GM21526 (cell line): ENCODE measurements around the gene FREY1.

ENCODE experiments used
- ATAC-seq: cut with Tn5 transposase; IDR thresholded peaks from one replicate; pipeline ENCODE4 v1.9.1; 2021; ENCODE audit warnings: moderate library complexity; ENCODE audit not compliant: unreplicated experiment, low FRiP score

The FREY1 gene

DNA sequence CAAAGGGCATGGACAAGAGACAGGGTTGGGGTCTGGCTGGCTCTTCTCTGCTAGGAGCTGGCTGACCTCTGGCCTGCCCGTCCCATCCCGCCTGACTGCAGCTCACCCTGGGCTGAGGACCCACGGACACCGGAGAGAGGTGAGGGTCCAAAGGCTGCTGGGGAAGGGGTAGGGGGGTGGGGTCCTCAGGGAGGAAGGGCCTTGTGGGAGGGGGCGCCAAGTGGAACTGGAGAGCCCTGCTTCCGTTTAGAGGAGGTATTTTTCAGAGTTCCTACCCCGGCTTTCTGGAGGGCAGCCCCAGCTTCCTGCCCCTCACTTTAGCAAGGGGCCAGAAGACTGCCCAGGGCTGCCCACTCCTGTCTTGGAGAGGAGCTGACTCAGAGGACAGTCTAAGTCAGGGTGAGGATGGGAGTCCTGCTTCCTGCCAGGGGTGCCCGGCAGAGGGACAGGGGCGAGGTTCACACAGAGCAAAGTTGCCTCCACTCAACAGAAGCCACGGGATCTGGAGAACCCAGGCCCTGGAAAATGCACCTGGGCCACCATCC is 22.5 kb upstream of the FREY1 start:
- peak; percentile 4 for ATAC-seq

DNA sequence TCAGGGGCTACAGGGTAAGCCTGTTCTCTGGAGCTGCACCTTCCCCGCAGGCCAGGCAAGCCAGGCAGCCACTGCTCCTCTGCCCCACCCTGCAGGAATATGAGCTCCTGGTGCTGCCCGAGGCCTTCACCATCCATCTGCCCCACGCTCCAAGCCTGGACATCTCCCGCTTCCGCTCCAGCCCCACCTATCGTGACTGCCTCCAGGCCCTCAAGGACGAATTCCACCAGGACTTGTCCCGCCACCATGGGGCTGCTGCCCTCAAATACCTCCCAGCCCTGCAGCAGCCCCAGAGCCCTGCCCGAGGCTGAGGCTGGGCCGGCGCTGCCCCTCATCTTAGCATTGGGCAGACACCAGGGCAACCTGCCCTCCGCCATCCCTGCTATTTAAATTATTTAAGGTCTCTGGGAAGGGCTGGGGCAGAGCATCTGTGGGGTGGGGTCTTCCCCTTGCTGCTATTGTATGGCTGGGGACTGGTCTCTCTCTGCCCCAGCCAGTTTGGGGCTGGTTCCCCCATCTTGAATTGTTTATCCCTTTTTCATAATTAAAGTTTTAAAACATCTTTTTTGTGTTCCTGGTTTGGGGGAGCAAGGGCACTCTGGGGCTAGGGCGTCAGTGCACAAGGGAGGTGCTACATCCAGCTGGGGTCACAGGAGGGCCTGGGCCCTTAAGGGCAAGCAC is 21.6 kb upstream of the FREY1 start:
- no peak for ATAC-seq

DNA sequence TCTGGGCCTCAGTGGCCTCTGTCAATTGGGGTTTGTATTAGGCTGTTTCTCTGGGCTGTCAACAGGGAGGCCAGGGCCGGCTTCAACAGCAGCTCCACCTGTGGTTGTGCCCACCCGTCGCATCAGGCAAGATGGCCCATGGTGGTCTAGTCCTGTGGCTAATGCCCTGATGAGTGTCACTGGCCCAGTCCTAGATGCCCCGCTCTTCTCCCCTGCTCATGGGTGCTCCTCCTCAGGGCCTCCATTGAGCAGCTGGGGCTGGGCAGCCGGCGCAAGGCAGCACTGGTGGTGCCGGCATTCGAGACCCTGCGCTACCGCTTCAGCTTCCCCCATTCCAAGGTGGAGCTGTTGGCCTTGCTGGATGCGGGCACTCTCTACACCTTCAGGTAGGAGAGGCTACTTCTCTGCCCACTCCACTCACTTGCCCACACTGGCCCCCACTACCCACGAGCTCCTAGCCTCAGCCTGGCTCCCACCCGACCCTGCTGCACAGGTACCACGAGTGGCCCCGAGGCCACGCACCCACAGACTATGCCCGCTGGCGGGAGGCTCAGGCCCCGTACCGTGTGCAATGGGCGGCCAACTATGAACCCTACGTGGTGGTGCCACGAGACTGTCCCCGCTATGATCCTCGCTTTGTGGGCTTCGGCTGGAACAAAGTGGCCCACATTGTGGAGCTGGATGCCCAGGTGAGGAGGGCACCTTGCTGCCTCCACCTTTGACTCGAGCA is 20.8 kb upstream of the FREY1 start:
- ATAC-seq, result no peak

DNA sequence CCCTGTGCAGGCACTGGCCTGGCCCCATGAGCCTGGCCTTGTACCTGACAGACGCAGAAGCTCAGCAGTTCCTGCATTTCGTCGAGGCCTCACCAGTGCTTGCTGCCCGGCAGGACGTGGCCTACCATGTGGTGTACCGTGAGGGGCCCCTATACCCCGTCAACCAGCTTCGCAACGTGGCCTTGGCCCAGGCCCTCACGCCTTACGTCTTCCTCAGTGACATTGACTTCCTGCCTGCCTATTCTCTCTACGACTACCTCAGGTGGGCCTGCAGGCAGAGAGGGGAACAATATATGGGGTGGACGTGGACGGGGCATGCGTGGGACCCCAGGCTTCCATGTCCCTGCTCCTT is 20.2 kb upstream of the FREY1 start:
- ATAC-seq, result no peak

DNA sequence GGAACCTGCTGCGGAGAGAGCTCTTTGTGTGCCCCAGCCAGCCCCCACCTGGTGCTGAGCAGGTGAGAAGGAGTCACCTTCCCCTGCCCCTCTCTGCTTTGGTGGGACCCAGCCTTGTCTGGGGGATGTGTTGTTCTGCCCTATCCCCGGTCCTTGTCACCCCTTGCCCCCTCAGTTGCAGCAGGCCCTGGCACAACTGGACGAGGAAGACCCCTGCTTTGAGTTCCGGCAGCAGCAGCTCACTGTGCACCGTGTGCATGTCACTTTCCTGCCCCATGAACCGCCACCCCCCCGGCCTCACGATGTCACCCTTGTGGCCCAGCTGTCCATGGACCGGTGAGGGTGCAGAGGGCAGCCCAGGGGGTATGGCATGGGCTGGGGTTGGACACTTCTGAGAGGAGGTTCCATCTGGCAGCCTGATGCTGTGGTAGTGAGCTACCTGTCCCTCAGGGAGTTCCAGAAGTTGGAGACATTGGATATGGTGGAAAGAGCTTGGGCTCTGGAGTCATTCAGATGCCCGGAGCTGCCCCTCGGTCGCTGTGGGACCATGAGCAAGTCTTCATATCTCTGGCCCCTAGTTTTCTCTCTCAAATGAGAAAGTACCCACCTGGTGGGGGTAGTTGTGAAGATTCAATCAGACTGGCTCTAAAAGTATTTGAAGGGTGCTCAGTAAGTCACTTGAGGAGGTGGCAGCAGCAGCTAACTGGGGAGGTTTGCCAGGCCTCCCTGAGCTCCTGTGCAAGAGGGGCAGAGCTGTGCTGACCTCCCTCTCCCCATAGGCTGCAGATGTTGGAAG is 19.7 kb upstream of the FREY1 start:
- no peak for ATAC-seq

DNA sequence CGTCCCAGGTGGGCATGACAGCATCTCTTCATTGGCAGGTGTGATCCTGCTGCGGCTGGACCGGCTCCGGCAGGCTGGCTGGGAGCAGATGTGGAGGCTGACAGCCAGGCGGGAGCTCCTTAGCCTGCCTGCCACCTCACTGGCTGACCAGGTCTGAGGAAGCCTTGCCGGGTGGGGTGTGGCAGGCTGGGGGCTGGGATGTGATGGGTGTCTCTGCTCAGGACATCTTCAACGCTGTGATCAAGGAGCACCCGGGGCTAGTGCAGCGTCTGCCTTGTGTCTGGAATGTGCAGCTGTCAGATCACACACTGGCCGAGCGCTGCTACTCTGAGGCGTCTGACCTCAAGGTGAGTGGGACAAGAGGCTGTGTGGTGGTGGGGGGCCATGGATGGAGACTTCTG is 18.9 kb upstream of the FREY1 start:
- no peak for ATAC-seq

DNA sequence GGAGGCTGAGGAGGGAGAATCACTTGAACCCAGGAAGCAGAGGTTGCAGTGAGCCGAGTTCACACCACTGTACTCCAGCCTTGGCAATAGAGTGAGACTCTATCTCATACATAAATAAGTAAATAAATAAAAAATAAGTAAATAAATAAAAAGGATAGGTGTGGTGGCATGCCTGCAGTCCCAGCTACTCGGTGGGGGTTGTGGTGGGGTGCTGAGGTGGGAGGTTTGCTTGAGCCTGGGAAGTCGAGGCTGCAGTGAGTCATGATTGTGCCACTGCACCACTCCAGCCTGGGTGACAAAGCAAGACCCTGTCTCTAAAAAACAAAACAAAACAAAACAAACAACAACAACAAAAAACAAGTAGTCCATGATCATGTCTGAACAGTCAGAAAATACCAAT is 18.5 kb upstream of the FREY1 start:
- no peak for ATAC-seq

DNA sequence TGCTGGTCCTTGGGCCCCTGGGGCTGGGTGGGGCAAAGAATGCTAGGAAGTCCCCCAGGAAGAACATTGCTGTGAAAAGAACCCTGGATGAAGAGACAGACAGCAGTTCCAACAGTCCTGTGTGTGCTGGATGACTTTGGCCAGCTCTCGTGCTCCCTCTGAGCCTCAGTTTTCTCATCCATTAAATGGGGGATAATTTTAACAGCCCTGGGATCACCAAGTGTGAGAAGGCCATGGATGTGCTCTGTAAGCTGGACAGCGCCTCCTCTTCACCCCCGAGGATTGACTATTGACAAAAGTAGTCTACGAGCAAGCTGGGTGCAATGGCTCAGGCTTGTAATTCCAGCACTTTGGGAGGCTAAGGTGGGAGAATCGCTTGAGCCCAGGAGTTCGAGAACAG is 17.9 kb upstream of the FREY1 start:
- no peak for ATAC-seq

DNA sequence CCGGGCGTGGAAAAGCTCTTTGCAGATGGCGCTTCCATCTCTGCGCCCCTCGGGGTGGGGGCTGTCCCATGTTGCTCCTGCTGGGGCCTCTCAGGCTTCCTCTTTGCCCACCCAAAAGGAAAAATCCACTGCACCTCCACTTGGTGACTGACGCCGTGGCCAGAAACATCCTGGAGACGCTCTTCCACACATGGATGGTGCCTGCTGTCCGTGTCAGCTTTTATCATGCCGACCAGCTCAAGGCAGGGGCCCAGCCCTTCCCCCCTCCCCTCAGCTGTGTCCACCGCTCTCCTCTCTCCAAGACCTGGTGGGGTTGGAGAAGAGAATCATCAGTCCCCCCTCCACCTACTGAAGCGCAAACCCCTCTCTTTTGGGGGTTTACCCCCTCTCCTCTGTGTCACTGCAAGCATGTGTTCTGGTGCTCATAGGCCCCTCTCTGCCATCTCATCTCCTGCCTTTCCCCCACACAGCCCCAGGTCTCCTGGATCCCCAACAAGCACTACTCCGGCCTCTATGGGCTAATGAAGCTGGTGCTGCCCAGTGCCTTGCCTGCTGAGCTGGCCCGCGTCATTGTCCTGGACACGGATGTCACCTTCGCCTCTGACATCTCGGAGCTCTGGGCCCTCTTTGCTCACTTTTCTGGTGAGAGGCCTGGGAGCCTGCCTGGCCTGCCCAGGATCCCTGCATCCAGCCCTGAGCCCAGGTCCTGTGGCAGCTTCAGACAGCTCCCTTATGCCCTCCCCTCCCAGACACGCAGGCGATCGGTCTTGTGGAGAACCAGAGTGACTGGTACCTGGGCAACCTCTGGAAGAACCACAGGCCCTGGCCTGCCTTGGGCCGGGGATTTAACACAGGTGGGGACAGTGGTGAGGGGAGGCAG is 17.2 kb upstream of the FREY1 start:
- no peak for ATAC-seq

DNA sequence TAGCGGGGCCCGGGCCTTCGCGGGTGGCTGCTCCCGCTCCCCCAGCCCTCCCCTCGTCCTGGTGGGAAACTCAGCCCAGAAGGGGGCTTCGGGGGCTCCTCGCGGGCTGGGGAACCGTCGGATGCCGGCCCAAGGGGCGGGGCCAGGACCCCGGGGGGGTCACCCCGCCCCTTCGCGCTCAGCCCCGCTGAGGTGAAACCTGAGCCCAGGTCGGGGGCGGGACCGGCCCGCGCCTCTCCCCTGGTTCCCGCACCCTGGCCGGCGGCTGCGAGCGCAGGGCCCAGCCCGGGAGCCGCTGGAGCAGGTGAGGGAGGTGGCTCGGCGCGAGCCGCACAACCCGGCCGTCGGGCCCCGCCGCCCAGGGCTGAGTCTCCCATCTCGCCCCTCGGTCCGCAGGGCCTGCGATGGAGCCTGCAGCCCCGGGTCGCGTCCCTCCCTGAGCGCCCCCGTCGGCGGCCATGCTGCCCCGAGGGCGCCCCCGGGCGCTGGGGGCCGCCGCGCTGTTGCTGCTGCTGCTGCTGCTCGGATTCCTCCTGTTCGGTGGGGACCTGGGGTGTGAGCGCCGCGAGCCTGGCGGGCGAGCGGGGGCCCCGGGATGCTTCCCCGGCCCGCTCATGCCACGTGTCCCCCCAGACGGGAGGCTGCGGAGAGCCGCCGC is 15.5 kb upstream of the FREY1 start, which contains the start of gene LARGE2:
Gene LARGE2 (plus strand): TSS at position 232 of the 658 bp plus-strand sequence. CDS start 227 bp downstream, at position 459.
- no peak for ATAC-seq

DNA sequence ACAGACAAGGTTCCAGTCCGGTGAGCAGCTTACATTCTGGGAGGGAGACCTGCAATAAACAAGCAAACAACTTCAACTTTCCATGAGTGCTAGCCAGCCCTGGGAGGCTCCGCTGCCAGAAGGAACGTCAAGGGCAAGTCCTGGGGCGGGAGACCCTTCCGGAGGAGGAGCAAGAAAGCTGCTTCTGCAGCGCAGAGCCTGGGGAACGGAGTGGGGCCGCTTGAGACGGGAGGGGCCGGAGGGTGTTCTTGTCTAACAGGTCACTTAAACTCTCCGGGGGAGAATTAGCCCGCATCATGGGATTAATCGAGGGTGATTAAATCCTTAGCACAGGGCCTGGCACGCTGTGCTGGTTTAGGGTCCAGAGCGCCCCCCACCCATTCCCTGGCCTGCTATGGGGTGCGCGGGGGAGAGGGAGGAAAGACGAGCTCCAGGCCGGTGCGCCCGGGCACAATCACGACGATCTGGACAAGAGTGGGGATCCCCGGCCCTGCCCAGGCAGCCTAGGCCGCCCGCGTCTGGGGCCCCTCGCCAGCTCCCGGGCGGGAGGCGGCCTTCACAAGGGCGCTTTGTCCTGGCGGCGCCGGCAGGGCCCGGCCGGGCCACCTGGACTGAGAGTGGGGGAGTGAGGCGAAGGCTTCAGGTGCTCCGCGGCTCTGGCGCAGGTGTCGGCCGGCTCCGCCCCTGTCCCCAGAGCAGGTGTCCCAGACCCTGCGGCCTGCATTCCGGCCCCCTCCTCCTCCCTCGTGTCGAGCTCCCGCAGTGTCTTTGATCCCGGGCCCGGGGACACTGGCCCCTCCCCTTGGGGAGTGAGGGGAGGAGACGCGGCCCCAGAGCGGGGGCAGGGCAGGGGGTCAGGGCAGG is 14.7 kb upstream of the FREY1 start:
- no peak for ATAC-seq

DNA sequence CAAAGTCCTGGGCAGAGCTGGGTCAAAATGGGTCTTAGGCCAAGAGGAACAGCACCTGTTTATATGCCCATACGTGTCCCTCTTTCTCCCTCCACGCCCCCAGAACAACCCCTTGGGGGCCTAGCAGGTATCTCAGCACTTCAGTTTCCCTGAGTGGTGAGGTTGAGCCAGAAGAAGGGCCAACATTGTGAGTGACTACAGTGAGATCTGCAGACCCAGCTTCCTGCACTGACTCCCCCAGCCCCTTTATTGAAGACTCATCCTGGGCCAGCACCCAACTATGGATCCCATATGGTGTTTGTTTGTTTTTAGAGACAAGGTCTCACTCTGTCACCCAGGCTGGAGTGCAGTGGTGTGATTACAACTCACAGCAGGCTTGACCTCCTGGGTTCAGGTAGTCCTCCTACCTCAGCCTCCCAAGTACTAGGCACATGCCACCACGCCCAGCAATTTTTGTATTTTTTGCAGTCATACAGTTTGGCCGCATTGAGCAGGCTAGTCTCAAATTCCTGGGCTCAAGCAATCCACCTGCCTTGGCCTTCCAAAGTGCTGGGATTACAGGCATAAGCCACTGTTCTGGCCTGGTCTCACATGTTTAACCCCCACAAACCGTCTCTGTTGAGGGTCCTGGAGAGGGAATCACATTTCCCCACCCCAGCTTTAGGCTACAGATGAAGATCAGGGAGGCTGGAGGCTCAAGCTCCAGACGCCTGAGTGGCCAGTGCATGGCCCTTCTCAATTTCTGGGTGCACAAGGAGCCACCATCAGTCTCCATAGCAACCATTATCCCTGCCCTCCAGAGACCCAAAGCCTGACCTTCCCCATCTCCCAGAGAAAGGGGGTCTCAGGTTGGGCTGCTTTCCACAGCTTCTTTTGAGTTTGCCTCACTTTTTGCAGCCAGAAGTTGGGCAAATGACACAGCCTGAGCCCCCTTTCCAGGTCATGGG is 13.7 kb upstream of the FREY1 start:
- ATAC-seq, result no peak

DNA sequence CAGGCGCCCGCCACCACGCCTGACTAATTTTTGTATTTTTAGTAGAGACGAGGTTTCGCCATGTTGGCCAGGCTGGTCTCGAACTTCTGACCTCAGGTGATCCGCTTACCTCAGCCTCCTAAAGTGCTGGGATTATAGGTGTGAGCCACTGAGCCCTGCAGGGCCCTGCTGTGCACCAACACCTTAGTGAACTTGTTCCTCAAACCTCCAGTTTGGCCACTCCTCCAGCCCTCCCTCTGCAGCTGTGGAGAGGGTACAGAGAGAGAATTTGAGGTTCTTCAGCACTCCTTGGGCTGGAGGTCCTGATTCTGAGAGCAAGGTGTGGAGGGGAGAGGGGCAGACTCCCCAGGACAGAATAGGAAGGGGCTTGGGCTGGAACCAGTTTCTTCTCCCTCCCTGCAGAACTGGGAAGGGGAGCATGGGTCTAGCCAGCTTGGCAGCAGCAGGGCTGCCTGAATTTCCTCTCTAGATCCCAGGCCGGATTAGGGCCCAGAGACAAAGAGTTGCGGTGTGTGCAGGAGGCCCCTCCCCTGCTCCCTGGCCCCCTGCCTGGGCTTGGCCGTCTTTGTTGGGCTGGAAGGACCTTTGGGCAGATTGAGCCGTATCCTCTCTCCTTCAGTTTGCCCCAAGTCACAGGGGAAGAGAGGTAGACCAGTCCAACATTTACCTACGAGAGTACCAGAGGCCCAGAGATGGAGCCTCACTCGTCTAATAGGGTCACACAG is 12.9 kb upstream of the FREY1 start:
- no peak for ATAC-seq

DNA sequence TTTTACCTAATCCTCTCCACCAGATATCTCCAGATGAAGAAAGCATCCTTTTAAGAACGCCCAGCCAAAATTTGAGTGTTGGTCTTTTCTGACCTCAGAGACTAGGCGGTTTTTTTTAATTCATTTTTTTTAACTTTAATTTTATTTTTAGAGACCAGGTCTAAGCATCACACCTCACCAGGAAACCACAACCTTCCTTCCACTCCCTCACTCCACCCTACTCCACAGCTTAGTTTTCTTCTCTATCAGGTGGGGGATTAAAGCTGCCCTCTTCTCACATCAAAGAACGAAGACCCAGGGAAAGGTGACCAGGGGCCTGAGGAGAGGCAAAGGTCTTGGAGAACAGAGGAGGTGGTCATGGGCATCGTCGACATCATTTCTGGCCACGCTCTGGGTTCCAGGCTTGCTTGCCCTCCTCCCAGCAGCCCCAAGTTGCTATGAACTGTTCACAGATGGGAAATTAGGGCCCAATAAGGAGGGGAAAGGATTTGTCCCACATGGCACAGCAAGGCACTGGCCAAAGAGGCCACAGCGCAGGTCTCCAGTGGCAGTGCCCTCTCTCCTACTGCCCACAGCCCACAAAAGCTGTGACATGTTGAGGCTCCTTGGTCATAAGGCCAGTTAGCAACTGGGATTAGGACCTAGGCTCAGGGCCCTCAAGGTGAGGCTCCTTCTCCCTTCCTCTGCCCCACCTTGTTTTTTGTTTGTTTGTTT is 12.0 kb upstream of the FREY1 start:
- no peak for ATAC-seq

DNA sequence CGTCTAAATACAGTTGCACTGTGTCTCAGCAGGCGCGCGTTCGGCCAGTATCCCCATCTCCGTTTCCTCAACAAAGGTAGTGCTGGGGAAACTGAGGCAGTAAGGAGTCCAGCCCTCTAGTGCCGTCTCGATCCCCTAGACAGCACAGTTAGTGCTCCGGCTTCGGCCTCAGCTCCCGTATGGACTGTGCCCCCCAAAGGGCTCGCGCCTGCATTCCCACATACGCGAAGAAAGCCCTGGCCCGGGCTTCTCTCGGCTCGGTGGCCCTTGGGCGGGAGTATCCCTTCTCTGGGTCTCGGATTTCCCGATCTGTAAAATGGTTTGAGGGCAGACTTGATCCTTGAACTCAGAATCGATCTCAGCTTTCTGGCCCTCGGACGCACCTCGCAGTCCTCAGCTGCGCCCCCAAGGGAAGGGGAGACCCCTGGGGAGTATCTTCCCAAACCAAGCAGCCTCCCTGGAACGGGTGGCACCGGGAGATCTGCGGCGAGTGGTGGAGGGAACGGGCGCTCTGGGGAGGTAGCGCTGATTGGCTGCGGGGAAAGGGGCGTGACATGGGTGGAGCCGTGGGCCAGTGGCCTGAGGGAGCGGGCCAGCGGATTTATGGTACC is 11.4 kb upstream of the FREY1 start:
- peak; percentile 36 for ATAC-seq
